GM12874 (cell line): ENCODE data around the gene CFAP92.
A peak's percentile ranks its signal among the peaks of the same experiment; 100 is the strongest.

Experiments used
- TF ChIP-seq, protein P1 (sequence below): IDR thresholded peaks from 2 replicates; pipeline ENCODE4 v1.5.1; 2011; ENCODE audit warnings: low read depth, mild to moderate bottlenecking, control low read depth, low read length, moderate library complexity; ENCODE audit not compliant: insufficient read depth

Gene CFAP92

DNA sequence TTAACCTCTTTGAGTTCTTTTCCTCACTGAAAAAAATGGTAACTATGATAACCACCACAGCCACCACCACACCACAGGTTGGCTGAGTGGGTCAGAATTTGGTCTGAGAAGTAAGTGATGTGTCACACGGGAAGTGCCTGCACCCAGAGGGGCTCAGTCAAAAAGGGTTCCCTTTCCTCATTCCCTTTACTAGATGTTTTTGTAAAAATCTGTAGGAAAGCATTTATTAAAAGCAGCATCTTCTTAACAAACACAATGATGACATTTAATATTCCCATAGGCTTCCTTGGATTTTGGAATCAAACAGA is 23.2 kb downstream of the CFAP92 start:
- TF ChIP-seq, protein P1, sequence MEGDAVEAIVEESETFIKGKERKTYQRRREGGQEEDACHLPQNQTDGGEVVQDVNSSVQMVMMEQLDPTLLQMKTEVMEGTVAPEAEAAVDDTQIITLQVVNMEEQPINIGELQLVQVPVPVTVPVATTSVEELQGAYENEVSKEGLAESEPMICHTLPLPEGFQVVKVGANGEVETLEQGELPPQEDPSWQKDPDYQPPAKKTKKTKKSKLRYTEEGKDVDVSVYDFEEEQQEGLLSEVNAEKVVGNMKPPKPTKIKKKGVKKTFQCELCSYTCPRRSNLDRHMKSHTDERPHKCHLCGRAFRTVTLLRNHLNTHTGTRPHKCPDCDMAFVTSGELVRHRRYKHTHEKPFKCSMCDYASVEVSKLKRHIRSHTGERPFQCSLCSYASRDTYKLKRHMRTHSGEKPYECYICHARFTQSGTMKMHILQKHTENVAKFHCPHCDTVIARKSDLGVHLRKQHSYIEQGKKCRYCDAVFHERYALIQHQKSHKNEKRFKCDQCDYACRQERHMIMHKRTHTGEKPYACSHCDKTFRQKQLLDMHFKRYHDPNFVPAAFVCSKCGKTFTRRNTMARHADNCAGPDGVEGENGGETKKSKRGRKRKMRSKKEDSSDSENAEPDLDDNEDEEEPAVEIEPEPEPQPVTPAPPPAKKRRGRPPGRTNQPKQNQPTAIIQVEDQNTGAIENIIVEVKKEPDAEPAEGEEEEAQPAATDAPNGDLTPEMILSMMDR, result no peak

DNA sequence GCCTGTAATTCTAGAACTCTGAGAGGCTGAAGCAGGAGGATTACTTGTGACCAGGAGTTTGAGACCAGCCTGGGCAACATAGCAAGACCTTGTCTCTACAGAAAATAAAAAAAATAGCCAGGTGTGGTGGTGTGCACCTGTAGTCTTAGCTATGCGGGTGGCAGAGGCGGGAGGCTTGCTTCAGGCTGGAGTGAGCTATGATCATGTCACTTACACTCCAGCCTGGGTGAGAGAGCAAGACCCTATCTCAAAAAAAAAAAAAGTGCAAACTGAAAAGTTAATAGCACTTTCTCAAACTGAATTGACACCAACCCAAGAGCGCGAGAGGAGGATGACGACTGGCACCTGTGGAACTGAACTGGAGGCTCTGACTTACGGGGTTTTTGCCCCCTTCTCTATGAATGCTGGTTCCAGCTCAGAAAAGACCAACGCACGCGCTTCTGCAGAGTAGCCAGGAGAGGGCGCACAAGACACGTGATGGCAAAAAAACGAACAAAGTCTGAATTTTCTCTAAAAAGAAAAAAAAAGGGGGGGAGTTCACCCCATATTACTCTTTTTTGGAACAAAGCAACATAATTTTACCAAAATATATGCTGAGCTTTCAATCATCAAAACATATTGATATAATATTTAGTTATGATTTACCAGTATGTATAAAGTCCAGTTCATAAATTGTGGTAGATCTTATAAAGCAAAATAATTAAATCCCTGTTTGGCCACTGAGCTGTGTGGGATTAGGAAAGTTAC is 23.7 kb downstream of the CFAP92 start:
- TF ChIP-seq, protein P1, result peak; percentile 84

DNA sequence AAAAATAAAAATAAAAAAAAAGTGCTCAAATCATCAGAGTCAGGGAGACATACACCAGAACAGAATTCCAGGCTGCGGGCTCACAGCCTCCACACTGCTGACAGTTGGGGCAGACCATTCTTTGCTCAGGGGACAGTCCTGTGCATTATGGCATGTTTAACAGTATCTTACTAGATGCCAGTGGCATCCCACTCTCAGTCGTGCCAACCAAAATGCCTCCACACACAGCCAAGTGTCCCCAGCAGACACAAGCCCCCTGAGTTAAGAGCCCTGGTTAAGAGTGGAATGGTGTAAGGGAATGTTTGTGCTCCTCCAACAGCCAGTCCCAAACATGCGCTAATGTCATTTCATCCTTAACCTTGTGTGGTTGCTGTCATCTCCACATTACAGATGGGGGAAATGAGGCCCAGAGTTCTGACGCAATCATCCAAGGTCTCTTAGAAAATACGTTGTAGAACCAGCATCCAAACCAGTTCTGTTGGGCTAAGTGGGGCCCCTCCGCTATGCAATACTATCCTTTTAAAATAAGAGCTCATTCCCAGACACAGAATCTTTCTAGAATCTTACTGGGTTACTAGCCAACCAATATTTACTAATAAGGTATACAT is 26.0 kb downstream of the CFAP92 start:
- TF ChIP-seq, protein P1, result no peak

DNA sequence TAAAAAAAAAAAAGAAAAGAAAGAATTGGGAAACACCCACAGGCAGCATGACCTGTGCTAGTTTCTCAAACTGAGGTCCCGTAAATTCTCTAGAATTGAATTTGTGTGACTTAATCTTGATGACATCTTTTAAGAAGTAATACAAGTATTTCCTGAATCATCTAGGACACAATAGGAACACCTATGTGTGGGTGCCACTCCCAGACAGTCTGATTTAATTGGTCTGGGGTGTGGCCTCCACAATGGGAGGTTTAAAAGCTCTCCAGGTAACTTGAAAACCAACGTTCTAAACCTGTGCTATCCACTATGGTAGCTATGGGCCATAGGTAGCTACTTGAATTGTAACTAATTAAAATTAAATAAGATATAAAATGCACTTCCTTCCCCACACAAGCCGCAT is 28.1 kb downstream of the CFAP92 start:
- TF ChIP-seq, protein P1, result no peak

DNA sequence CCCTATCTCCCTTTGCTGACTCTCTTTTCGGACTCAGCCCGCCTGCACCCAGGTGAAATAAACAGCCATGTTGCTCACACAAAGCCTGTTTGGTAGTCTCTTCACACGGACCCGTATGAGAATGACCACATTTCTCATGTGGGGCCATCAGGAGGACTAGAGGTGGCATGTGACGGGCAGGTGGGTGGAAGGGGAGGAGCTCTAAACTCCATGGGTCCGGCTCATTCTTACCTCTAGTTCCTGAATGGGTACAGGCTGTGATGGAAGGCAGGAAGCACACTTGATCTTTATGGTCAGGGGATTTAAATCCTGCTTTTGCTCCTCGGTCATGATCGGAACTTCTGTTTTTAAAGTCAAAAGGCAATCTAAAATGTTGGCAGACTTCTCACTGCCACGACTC is 28.6 kb downstream of the CFAP92 start:
- TF ChIP-seq, protein P1, result no peak

DNA sequence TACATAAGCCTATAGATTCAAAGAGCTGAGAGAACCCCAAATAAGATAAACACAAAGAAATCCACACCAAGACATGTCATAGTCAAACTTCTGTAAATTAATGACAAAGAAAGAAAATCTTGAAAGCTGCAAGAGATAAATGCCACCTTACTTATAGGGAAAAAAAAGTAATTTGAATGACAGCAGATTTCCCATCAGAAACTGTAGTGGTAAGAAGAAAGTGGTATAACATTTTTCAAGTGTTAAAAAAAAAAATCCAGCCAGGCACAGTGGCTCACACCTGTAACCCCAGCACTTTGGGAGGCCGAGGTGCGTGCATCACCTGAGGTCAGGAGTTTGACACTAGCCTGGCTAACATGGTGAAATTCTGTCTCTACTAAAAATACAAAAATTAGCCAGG is 37.4 kb downstream of the CFAP92 start:
- TF ChIP-seq, protein P1, result no peak

DNA sequence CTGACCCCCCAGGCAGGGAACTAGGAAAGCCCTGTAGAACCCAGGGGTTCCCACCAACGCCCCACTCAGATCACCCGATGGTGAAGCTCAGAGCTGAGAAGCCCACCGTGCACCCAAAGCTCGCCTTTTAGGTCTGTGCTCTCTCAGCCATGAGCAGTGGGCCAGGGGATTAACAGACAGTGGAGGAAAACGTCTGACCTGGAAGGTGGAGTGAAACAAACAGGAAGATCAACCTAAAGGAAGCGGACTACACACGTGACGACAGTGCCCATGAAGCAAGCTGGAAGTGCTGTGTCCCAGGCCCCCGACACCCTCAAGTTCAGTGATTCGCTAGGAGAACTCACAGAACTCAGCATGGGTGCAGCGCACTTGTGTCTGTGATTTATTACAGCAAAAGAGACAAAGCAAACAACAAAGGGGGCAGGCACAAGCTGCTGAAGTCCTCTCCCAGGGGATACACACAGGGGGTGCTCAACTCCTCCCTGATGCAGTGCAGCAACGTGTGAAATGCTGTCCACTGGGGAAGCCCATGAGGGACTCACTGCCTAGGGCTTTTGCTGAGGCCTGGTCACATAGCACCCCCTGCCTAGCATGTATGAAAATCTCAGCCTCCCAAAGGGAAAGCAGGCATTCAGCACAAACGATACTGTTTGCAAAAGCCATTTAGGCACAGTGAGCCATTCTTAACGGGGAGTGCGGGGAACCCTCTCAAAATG is 43.5 kb downstream of the CFAP92 start:
- TF ChIP-seq, protein P1, result no peak
